Suprapubic skin (tissue), 4 donors: ENCODE results near the gene VPS50. TPM values are rescaled to one million over a fixed set of nuclear protein-coding genes. Genes with fewer than 3 reads are reported as not detected.

Experiments used
- DNase-seq, 2 donors: peaks; one replicate each; pipeline ENCODE4 v3.0.0-alpha.2; 2019; ENCODE audit warnings: low spot score in 2 of 2
- H3K27ac ChIP-seq: fragments of 200-600 bp; sonication (generic); one replicate; pipeline ENCODE4 v1.5.1; 2019
- H3K27me3 ChIP-seq: fragments of 200-600 bp; sonication (generic); one replicate; pipeline ENCODE4 v1.5.1; 2019
- H3K36me3 ChIP-seq: fragments of 200-600 bp; sonication (generic); one replicate; pipeline ENCODE4 v1.5.1; 2019
- H3K4me1 ChIP-seq: fragments of 200-600 bp; sonication (generic); one replicate; pipeline ENCODE4 v1.5.1; 2019
- H3K4me3 ChIP-seq: fragments of 200-600 bp; sonication (generic); one replicate; pipeline ENCODE4 v1.5.1; 2019; ENCODE audit warnings: mild to moderate bottlenecking
- H3K9me3 ChIP-seq: fragments of 200-600 bp; sonication (generic); one replicate; pipeline ENCODE4 v1.5.1; 2019
- EP300 ChIP-seq: sonication (generic); formaldehyde crosslinking; IDR thresholded peaks from one replicate; pipeline ENCODE4 v1.6.1; 2017; ENCODE audit warnings: antibody characterized with exemption
- POLR2A ChIP-seq, 2 donors: fragments of 450-650 bp; IDR thresholded peaks; one replicate each; pipeline ENCODE4 v1.6.1; 2017; ENCODE audit warnings: antibody characterized with exemption in 2 of 2, mild to moderate bottlenecking in 2 of 2, moderate library complexity in 2 of 2
- POLR2AphosphoS5 ChIP-seq, 3 donors: sonication (generic); formaldehyde crosslinking; IDR thresholded peaks; one replicate each; pipeline ENCODE4 v1.6.1; 2017; ENCODE audit warnings: antibody characterized with exemption in 3 of 3
- WGBS: methylation state at CpG from one replicate; pipeline ENCODE4 v1.1.5; 2018; 5-methylcytosine and 5-hydroxymethylcytosine counted together
- total RNA-seq, 4 donors: library from RNA; depleted of rRNA; stranded (reverse); fragments of >200 nt; gene quantifications; one replicate each; pipeline ENCODE4 v1.1.0, GENCODE V29; 2016
- TF ChIP-seq, protein P1 (sequence below), 2 donors: fragments of 200-600 bp in 1 of 2; fragments of 450-650 bp in 1 of 2; sonication (generic) in 1 of 2; IDR thresholded peaks; one replicate each; pipeline ENCODE4 v1.5.1; 2016 to 2019; ENCODE audit warnings: antibody characterized with exemption in 2 of 2, mild to moderate bottlenecking in 1 of 2, moderate library complexity in 1 of 2

VPS50 gene
- total RNA-seq, 4 donors from 2014 or later = 12.5 to 57.6 (median 19.4) TPM

DNA sequence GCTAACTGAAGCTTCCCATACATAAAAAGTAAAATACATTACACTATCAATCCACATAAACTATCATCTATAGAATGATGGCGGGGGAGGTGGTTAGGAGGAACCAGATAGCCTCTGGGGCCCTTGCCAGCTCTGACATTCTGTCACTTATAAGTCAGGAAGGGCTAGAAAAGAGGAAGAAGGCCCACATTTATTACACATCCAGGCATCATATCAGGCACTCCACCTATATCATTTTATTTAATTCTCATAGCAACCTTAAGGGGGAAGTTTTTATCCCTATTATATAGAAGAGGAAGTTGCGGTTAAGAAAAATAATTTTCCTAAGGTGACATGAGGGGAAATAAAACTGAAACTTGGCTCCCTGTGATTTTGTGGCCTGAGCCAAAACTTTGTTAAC, 35.8 kb upstream of the VPS50 start:
- Histone ChIP-seq H3K4me1 (no peaks in the 10 kb centered on the region), H3K36me3 (no peaks in the 10 kb centered on the region), H3K27ac (no peak overlapping the region), H3K27me3 (peaks cover 4% of the 10 kb centered on the region), H3K4me3 (no peak overlapping the region), H3K9me3 (no peaks in the 10 kb centered on the region)
- TF ChIP-seq, protein P1, sequence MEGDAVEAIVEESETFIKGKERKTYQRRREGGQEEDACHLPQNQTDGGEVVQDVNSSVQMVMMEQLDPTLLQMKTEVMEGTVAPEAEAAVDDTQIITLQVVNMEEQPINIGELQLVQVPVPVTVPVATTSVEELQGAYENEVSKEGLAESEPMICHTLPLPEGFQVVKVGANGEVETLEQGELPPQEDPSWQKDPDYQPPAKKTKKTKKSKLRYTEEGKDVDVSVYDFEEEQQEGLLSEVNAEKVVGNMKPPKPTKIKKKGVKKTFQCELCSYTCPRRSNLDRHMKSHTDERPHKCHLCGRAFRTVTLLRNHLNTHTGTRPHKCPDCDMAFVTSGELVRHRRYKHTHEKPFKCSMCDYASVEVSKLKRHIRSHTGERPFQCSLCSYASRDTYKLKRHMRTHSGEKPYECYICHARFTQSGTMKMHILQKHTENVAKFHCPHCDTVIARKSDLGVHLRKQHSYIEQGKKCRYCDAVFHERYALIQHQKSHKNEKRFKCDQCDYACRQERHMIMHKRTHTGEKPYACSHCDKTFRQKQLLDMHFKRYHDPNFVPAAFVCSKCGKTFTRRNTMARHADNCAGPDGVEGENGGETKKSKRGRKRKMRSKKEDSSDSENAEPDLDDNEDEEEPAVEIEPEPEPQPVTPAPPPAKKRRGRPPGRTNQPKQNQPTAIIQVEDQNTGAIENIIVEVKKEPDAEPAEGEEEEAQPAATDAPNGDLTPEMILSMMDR (IDR thresholded peaks at IDR 0.05) = no peak
- TF ChIP-seq POLR2AphosphoS5 (IDR thresholded peaks at IDR 0.05) = no peak
- TF ChIP-seq EP300 = no peak
- no peak for TF ChIP-seq POLR2A (IDR thresholded peaks at IDR 0.05)
- DNase-seq = no peak
- WGBS = 66% methylated on average over 2 of the region's 2 CpGs

- Histone ChIP-seq H3K27ac (no peak overlapping the region), H3K27me3 (no peaks in the 10 kb centered on the region), H3K4me1 (no peaks in the 10 kb centered on the region), H3K4me3 (no peak overlapping the region), H3K36me3 (no peaks in the 10 kb centered on the region), H3K9me3 (no peaks in the 10 kb centered on the region)
- DNase-seq = no peak
- TF ChIP-seq EP300 (no peak), POLR2AphosphoS5 (IDR thresholded peaks at IDR 0.05) (no peak), POLR2A (IDR thresholded peaks at IDR 0.05) (no peak)
- TF ChIP-seq, protein P1 (IDR thresholded peaks at IDR 0.05) = no peak
Measured at GRCh38 chr7:93198472-93198871, 33.7 kb upstream of the VPS50 start.

DNA sequence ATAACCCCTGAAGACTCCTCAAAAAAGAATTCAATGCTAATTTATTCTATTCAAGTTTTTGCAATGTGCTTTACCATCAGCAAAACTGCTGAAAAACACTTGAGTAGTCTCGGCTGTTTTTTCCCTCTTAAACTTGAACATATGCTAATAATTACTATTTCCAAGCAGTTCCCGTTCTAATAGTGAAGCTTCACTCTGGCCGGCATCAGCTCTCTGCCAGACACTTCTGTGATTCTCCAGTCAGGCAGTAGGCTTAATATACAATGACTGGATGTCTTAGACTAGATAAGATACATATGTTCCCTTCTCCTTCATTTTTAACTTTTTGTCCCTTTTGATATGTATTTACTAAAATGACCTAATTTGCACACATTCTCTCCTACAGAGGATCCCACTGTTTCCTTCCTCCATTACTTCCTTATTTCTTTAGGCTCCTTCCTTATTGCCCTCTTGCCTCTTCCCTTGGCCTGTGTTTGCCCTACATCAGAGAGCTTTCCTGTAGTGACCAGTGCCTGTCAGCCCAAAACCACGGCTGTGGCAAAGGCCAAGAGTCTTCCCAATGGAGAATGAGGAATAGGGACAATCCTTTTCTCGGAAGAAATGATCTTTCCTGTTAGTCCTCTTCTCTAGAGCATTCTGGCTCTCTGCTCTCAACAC, 29.4 kb upstream of the VPS50 start:
- H3K4me1 ChIP-seq = no peaks in the 10 kb centered on the region
- 55% methylated on average over 5 of the region's 5 CpGs for WGBS
- H3K27ac ChIP-seq = no peak overlapping the region
- DNase-seq = no peak
- TF ChIP-seq, protein P1 (IDR thresholded peaks at IDR 0.05) = no peak
- TF ChIP-seq EP300 = no peak
- TF ChIP-seq POLR2A (IDR thresholded peaks at IDR 0.05) = no peak
- no peak for TF ChIP-seq POLR2AphosphoS5 (IDR thresholded peaks at IDR 0.05)
- no peak overlapping the region for H3K4me3 ChIP-seq
- no peaks in the 10 kb centered on the region for H3K36me3 ChIP-seq
- no peaks in the 10 kb centered on the region for H3K9me3 ChIP-seq
- no peaks in the 10 kb centered on the region for H3K27me3 ChIP-seq

- no peak for DNase-seq
- Histone ChIP-seq H3K36me3 (no peaks in the 10 kb centered on the region), H3K27ac (no peak overlapping the region), H3K4me3 (no peak overlapping the region), H3K9me3 (no peaks in the 10 kb centered on the region), H3K27me3 (no peaks in the 10 kb centered on the region), H3K4me1 (no peaks in the 10 kb centered on the region)
- TF ChIP-seq POLR2AphosphoS5 (IDR thresholded peaks at IDR 0.05) (no peak), POLR2A (IDR thresholded peaks at IDR 0.05) (no peak)
- TF ChIP-seq, protein P1 (IDR thresholded peaks at IDR 0.05) = no peak
- 90% methylated on average over 3 of the region's 3 CpGs for WGBS
Measured at GRCh38 chr7:93203496-93203895, 28.7 kb upstream of the VPS50 start.

GRCh38 chr7:93205046-93205445, 27.1 kb upstream of the VPS50 start:
- Histone ChIP-seq H3K9me3 (no peaks in the 10 kb centered on the region), H3K27me3 (no peaks in the 10 kb centered on the region), H3K36me3 (no peaks in the 10 kb centered on the region), H3K27ac (no peak overlapping the region), H3K4me3 (no peak overlapping the region), H3K4me1 (no peaks in the 10 kb centered on the region)
- no peak for TF ChIP-seq EP300
- TF ChIP-seq, protein P1 (IDR thresholded peaks at IDR 0.05) = no peak
- no peak for TF ChIP-seq POLR2AphosphoS5 (IDR thresholded peaks at IDR 0.05)
- TF ChIP-seq POLR2A (IDR thresholded peaks at IDR 0.05) = no peak
- no peak for DNase-seq
- 57% methylated on average over 2 of the region's 2 CpGs for WGBS
